ENCODE measurements around the gene PDXDC1.
"Not testable (repeated sequence)": the region's sequence is repeated elsewhere in the genome, so short reads cannot be mapped to it uniquely, and the experiment has no call there.

DNA sequence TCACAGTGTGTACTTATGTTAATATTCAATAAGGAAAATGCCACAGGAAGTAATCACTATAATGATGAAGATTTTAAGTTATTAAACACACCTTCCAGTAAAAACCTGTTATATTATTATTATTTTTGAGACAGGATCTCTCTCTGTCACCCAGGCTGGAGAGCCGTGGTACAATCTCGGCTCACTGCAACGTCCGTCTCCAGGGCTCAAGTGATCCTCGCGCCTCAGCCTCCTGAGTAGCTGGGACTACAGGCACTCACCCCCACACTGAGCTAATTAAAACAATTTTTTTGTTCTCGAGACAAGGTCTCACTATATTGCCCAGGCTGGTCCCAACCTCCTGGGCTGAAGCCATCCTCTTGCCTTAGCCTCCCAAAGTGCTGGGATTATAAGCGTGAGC lies 3.5 kb downstream of the PDXDC1 start:
- not testable (repeated sequence) for TF ChIP-seq POLR2AphosphoS5 (IDR thresholded peaks at IDR 0.05; ENCODE audit: borderline replicate concordance, low read depth, low read length); EZH2 (IDR thresholded peaks at IDR 0.05); FOXP2 (optimal IDR thresholded peaks at IDR 0.05; ENCODE audit: control extremely low read depth, extremely low read length, insufficient read depth)

Measured in SK-N-MC (cell line).